HCT116 (cell line): ENCODE data around the gene THSD8. TPM values are rescaled to one million over a fixed set of nuclear protein-coding genes. Genes with fewer than 3 reads are reported as not detected.
"Not testable (repeated sequence)": the region's sequence is repeated elsewhere in the genome, so short reads cannot be mapped to it uniquely, and the experiment has no call there.

ENCODE experiments used
- ATAC-seq: fragments of 200-7000 bp; cut with Tn5 transposase; 2 replicates; pipeline ENCODE4 v1.9.1; 2020; ENCODE audit warnings: mild to moderate bottlenecking, moderate library complexity
- BruUV-seq: library from RNA; stranded (reverse); fragments of 400-500 nt; replicated peaks from 2 replicates; lab custom pipeline; 2021; lab: Mats Ljungman, UMichigan
- CTCF ChIA-PET: fragments of 300-600 bp; sonication (Branson Sonifier 250); formaldehyde crosslinking; loops from one replicate; lab custom pipeline; 2021; ENCODE audit warnings: antibody characterized with exemption; lab: Charles Lee
- POLR2A ChIA-PET: fragments of 300-600, 350-600 bp; sonication (Branson Sonifier 250); formaldehyde crosslinking; loops from one replicate; lab custom pipeline; 2021; ENCODE audit warnings: antibody characterized with exemption; lab: Charles Lee
- RAD21 ChIA-PET, 2 experiments: fragments of 300-600 bp; sonication (Branson Sonifier 250); formaldehyde crosslinking; loops; one replicate each; lab custom pipeline; 2023; ENCODE audit warnings: low total read pairs in 2 of 2; ENCODE audit not compliant: uncharacterized antibody in 2 of 2, unreplicated experiment in 2 of 2, low non-redundant PET in 1 of 2; lab: Charles Lee
- DNase-seq: peaks from one replicate; pipeline ENCODE4 v3.0.0-alpha.2; 2010; ENCODE audit warnings: low read depth, low spot score
- H2AFZ ChIP-seq: fragments of 200-600 bp; shearing (Covaris generic), sonication (generic); 2 replicates; pipeline ENCODE4 v1.6.1; 2017; ENCODE audit warnings: low read depth, mixed run types, mixed read lengths, antibody characterized with exemption, low read length; ENCODE audit not compliant: poor library complexity, severe bottlenecking
- H3K27ac ChIP-seq: 2 replicates; pipeline ENCODE4 v1.5.1; 2012; ENCODE audit warnings: low read depth, low read length
- H3K27me3 ChIP-seq: fragments of 200-600 bp; sonication (generic); 2 replicates; pipeline ENCODE4 v1.6.1; 2016; ENCODE audit warnings: mixed run types, low read length, mixed read lengths; ENCODE audit not compliant: insufficient read depth
- H3K36me3 ChIP-seq, 2 experiments: fragments of 200-500 bp in 1 of 2; fragments of 200-600 bp in 1 of 2; sonication (Bioruptor generic) in 1 of 2; sonication (generic) in 1 of 2; 2 replicates each; pipeline versions ENCODE4 v1.5.1 to v1.6.1; 2014 to 2016; ENCODE audit warnings: low read length in 2 of 2, inconsistent platforms in 1 of 2, mixed read lengths in 1 of 2, mixed run types in 1 of 2; ENCODE audit not compliant: insufficient read depth in 2 of 2, control insufficient read depth in 1 of 2
- H3K4me1 ChIP-seq, 2 experiments: fragments of 200-600 bp in 1 of 2; sonication (generic) in 1 of 2; 2 replicates each; pipeline versions ENCODE4 v1.5.1 to v1.6.1; 2012 to 2017; ENCODE audit warnings: low read length in 2 of 2, inconsistent platforms in 1 of 2, mild to moderate bottlenecking in 1 of 2, mixed read lengths in 1 of 2, mixed run types in 1 of 2, moderate library complexity in 1 of 2; ENCODE audit not compliant: insufficient read depth in 2 of 2, control insufficient read depth in 1 of 2
- H3K4me2 ChIP-seq: fragments of 200-600 bp; sonication (generic); 2 replicates; pipeline ENCODE4 v1.6.1; 2017; ENCODE audit warnings: mixed run types, low read length, mixed read lengths
- H3K4me3 ChIP-seq, 2 experiments: fragments of 200-600 bp in 1 of 2; sonication (generic) in 1 of 2; replicated peaks in 1 of 2; 2 replicates each; pipeline ENCODE4 v1.5.1; 2011 to 2016; ENCODE audit warnings: low read length in 2 of 2, control low read depth in 1 of 2, low read depth in 1 of 2, mild to moderate bottlenecking in 1 of 2, mixed read lengths in 1 of 2, mixed run types in 1 of 2
- H3K79me2 ChIP-seq: fragments of 200-600 bp; sonication (generic); 2 replicates; pipeline ENCODE4 v1.6.1; 2017; ENCODE audit warnings: mild to moderate bottlenecking, mixed run types, low read length, moderate library complexity, mixed read lengths; ENCODE audit not compliant: insufficient read depth
- H3K9ac ChIP-seq: fragments of 200-600 bp; sonication (generic); 2 replicates; pipeline ENCODE4 v1.6.1; 2016; ENCODE audit warnings: low read length, mixed read lengths
- H3K9me2 ChIP-seq: fragments of 200-600 bp; sonication (generic), shearing (Covaris generic); 2 replicates; pipeline ENCODE4 v1.6.1; 2017; ENCODE audit warnings: mixed run types, mild to moderate bottlenecking, moderate library complexity; ENCODE audit not compliant: insufficient read depth
- H3K9me3 ChIP-seq, 2 experiments: fragments of 200-500 bp in 1 of 2; fragments of 200-600 bp in 1 of 2; sonication (Bioruptor generic) in 1 of 2; sonication (generic) in 1 of 2; 2 replicates each; pipeline ENCODE4 v1.6.1; 2014 to 2017; ENCODE audit warnings: low read length in 2 of 2, mixed read lengths in 2 of 2, inconsistent platforms in 1 of 2, low read depth in 1 of 2, mild to moderate bottlenecking in 1 of 2, mixed run types in 1 of 2, moderate library complexity in 1 of 2; ENCODE audit not compliant: control insufficient read depth in 1 of 2, insufficient read depth in 1 of 2
- H4K20me1 ChIP-seq: fragments of 200-600 bp; sonication (generic), shearing (Covaris generic); 2 replicates; pipeline ENCODE4 v1.6.1; 2017; ENCODE audit warnings: mixed run types, mild to moderate bottlenecking, moderate library complexity; ENCODE audit not compliant: insufficient read depth
- ATF3 ChIP-seq: IDR thresholded peaks from 2 replicates; pipeline ENCODE4 v1.6.1; 2012
- CEBPB ChIP-seq: IDR thresholded peaks from 2 replicates; pipeline ENCODE4 v1.6.1; 2012; ENCODE audit warnings: low read depth
- CTCF ChIP-seq, 3 experiments: fragments of 200-600 bp in 1 of 3; sonication (generic) in 1 of 3; IDR thresholded peaks in 2 of 3; conservative IDR thresholded peaks in 1 of 3; 2 replicates each; pipeline ENCODE4 v1.5.1; 2012 to 2017; ENCODE audit warnings: low read depth in 2 of 3, low read length in 2 of 3, antibody characterized with exemption in 1 of 3, borderline replicate concordance in 1 of 3, control low read depth in 1 of 3, mild to moderate bottlenecking in 1 of 3, mixed read lengths in 1 of 3, mixed run types in 1 of 3, moderate library complexity in 1 of 3; ENCODE audit not compliant: insufficient read depth in 1 of 3
- EGR1 ChIP-seq: IDR thresholded peaks from 2 replicates; pipeline ENCODE4 v1.6.1; 2012; ENCODE audit warnings: low read depth
- ELF1 ChIP-seq: IDR thresholded peaks from 2 replicates; pipeline ENCODE4 v1.6.1; 2012; ENCODE audit warnings: low read depth, borderline replicate concordance
- POLR2A ChIP-seq: IDR thresholded peaks from 2 replicates; pipeline ENCODE4 v1.7.0; 2011; ENCODE audit warnings: borderline replicate concordance; ENCODE audit not compliant: insufficient read depth, insufficient read length; ENCODE audit errors: extremely low read depth
- RAD21 ChIP-seq: IDR thresholded peaks from 2 replicates; pipeline ENCODE4 v1.6.1; 2012; ENCODE audit warnings: low read depth, mild to moderate bottlenecking
- REST ChIP-seq: IDR thresholded peaks from 2 replicates; pipeline ENCODE4 v1.6.1; 2012; ENCODE audit warnings: low read depth
- SP1 ChIP-seq: IDR thresholded peaks from 2 replicates; pipeline ENCODE4 v1.6.1; 2012; ENCODE audit warnings: low read depth
- intact Hi-C: fragments of 100-400 bp; cut with micrococcal nuclease; formaldehyde crosslinking; loops from 2 replicates; pipeline ENCODE4 v1.10.0; 2022
- total RNA-seq: library from RNA; stranded (reverse); gene quantifications from one replicate; pipeline ENCODE4 v1.2.1, GENCODE V29; 2021; ENCODE audit not compliant: unreplicated experiment

The THSD8 gene
- total RNA-seq, 1 experiment from 2014 or later, result 33.3 TPM

- Histone ChIP-seq H3K27me3 (no peaks in the 10 kb centered on the region), H2AFZ (no peak overlapping the region), H3K27ac (no peak overlapping the region), H3K4me2 (no peak overlapping the region), H4K20me1 (no peaks in the 10 kb centered on the region), H3K9me2 (no peaks in the 10 kb centered on the region), H3K9me3 (no peaks in the 10 kb centered on the region), H3K4me1 (no peaks in the 10 kb centered on the region), H3K36me3 (peaks cover 2% of the 10 kb centered on the region in 2 experiments; a peak in 3 of 4 replicates), H3K79me2 (no peaks in the 10 kb centered on the region), H3K4me3 (no peak overlapping the region), H3K9ac (no peak overlapping the region)
- POLR2A ChIA-PET, result interaction anchor here (0.5 kb wide), 1 partner anchor 118 kb away, joined by 3 read pairs; no protein-coding TSS in a partner anchor
- RAD21 ChIA-PET, result no interaction called here
- DNase-seq (no peak), ATAC-seq (no peak)
- CTCF ChIA-PET, result no interaction called here
- intact Hi-C loops, result no loop called here
- BruUV-seq, result no TSS peak
- TF ChIP-seq ATF3, result no peak
- no peak for TF ChIP-seq REST
- TF ChIP-seq ELF1, result no peak
- TF ChIP-seq SP1, result no peak
- TF ChIP-seq RAD21, result no peak
- no peak for TF ChIP-seq CTCF (IDR thresholded peaks at IDR 0.05 in 2 of 3, conservative IDR thresholded peaks at IDR 0.05 in 1 of 3; ENCODE audit: borderline replicate concordance in 1 of 3, insufficient read depth in 1 of 3, low read depth in 2 of 3, low read length in 2 of 3)
- TF ChIP-seq POLR2A, result no peak
- no peak for TF ChIP-seq EGR1
- no peak for TF ChIP-seq CEBPB
Measured at GRCh38 chr19:12815088-12815487, 13.2 kb downstream of the THSD8 start.

GRCh38 chr19:12817188-12817587 is 15.3 kb downstream of the THSD8 start:
- H3K4me2 ChIP-seq, H3K36me3 ChIP-seq, ATAC-seq, H3K27ac ChIP-seq, H3K9me2 ChIP-seq, RAD21 ChIA-PET, H3K4me1 ChIP-seq, H3K27me3 ChIP-seq, DNase-seq, H3K9me3 ChIP-seq, H2AFZ ChIP-seq, H3K79me2 ChIP-seq, CTCF ChIA-PET, H3K4me3 ChIP-seq, intact Hi-C loops, H3K9ac ChIP-seq, POLR2A ChIA-PET, BruUV-seq, H4K20me1 ChIP-seq: not testable (repeated sequence)

GRCh38 chr19:12817810-12818209 is 15.9 kb downstream of the THSD8 start:
- H3K36me3 ChIP-seq, H3K4me2 ChIP-seq, H3K4me1 ChIP-seq, H3K27ac ChIP-seq, BruUV-seq, intact Hi-C loops, ATAC-seq, H3K79me2 ChIP-seq, H3K9ac ChIP-seq, DNase-seq, H3K9me3 ChIP-seq, H3K9me2 ChIP-seq, CTCF ChIA-PET, H2AFZ ChIP-seq, RAD21 ChIA-PET, H4K20me1 ChIP-seq, POLR2A ChIA-PET, H3K27me3 ChIP-seq, H3K4me3 ChIP-seq: not testable (repeated sequence)
